G401.6 (cell line): Measurements from ENCODE around the gene CFAP251.
"Not testable (repeated sequence)": the region's sequence is repeated elsewhere in the genome, so short reads cannot be mapped to it uniquely, and the experiment has no call there.

Experiments used
- FAIRE-seq: peaks from 2 replicates; lab custom pipeline; 2012; peaks lifted over from hg19 to GRCh38; lab: Jason Lieb, UNC

The CFAP251 gene

DNA sequence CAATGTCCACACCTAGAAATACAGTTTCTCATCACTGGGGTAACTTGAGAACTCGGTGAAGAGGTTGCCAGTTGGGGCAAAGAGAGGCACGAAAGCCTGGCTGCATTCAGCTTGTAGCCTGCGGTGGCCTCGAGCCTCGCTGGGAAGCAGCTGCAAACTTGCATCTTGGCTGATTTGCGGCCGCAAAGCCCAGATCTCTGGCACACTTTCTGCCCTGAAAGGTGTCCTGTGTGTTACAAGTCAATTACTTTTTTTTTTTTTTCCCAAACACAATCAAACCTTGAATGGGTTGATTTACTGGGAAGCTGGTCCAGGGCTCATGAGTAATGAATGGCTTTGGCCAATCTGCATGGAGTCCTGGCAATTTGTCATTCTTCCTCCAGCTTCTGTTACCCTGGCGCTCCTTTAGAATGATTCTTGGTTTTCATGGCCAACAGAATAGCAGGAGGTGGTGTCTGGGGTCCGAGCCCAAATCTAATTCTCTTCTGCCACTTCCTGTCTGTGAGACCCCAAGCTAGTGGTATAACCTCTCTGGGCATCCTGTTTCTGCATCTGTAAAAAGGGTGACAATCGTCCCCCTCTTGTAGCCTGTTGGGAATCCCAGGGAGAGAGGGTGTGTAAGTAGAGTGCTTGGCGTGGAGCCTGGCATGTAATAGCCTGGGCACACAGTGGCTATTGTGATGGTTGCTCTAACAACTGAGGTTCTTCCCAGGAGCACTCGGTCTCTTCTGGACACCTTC lies 109.9 kb downstream of the CFAP251 start:
- FAIRE-seq, result no peak

DNA sequence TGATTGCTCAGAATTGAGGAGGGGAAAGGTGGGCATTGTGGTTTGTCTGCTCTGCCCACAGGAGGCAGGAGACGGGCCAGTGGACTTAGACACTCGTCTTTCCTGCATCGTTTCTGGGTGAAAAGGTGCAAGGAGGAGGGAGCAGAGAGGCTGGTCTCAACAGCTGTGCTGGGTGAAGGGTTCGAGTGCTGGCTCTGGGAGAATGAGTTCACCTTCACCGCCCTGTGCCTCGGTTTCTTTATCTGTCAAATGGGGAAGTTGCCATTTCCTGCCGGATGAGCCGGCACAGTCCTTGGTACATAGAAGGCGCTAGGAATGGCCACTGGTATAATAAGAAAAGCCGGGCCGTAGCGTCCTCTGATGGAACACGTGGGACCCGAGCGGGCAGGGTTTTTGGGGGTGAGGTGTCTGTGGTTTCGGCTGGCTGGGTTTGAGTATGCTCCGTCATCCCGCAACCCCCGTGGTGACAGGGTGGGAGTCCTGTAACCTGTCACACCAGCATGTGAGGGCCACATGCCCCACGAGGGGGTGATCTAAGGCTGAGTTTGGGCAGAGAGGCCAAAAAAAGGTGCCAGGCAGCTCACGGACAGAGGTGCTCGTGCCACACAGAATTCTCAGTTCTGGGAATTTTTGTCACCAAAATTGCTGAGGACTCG lies 110.6 kb downstream of the CFAP251 start:
- FAIRE-seq, result no peak

DNA sequence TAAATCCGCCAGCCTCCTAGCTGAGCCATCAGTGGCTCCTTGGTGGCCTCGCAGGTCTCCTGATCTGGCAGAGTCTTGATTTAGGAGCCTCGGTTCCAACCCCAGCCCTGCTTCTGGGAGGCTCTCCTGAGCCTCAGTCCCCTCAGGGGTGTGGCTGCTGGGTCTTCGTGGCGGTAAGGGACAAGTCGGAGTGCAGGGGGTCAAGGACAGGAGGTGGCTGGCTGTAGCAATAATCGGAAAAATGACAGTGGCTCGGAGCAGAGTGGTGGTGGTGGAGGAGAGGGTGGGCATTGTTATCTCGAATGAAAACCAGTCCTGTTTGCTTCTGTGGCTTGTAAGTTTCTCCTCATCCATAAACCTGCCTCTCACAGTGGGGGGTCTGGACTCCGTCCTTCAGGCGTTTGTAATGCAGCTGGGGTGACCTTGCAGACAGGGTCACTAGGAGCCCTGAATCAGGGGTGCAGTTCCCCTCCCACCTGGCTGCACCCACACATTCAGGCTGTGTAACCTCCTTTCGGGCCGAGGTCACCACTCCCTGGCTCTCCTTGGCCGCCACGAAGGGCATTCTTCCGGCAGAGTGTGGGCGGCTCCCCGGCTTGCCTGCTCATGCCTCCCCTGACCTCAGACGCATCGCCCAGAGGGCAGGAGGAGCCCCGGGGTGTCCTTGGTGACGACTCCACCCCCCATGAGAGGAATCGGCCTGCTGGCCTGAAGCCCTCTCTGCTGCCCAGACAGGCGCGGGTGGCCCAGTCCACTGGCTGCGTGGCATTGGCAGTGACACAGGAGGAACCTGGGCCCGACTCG lies 111.4 kb downstream of the CFAP251 start:
- no peak for FAIRE-seq

DNA sequence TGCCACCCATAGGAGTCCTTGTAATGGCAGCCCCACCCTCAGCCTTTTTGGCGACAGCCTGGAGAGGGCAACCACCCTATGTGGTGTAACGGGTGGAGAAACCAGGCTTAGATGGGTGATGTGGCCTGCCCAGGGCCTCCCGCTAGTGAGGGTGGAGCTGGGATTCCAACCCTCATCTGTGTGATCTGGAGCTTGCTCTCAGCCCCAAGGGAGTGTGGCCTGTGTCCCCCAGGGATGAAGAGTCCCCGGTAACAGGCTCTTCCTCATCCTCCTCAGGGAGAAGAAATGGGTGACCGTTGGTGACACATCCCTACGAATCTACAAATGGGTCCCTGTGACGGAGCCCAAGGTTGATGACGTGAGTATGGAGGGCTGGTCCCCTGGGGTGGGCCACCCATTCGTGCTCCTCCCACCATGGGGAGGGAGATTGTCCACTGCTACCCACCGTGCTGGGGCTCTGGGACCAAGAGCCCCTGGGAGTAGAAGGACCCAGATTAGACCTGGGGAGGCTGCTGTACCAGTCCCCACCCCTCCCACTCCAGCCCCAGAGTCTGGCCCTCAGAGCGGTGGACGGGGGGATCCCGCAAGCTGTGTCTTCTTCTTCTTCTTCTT lies 112.1 kb downstream of the CFAP251 start:
- FAIRE-seq, result no peak

DNA sequence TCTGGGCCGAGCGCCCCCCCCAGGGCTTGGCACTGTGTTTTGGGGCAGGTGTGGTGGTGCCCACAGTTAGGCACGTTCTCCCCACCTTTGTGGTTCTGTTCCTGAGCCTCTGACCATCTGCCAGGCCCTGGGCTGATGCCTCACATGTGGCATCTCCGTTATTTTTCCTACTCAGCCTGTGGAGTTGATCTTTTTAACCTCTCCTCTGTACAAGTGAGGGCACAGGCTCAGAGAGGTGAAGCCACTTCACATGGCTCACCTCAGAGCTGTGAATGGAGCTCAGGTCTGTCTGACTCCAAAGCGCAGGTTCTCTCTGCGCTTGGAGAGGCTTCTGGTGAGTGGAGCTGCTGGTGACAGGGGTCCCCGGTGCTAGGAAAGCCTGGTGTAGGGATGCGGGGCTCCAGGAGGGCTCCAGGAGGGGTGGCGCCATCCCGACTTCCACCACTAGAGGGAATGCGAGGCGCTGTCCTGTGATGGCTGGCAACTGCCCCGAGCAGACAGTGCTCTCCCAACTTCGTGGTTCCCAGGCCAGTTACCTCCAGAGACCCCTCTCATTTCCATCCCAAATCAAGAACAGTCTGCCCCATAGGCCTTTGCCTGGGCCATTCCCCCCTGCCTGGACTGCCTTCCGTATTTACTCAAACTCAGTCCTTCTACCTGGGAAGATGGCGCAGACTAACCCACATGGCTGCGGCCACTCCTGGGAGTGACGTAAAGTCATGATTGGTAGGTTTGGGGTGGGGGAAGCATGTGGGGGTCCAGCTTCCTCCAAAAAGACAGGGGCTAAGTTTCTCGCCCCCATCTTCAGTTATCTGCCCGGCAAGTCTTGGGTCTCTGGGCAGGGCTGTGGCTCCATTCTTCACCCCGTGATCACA lies 113.2 kb downstream of the CFAP251 start:
- FAIRE-seq, result no peak

- no peak for FAIRE-seq
Observed at GRCh38 chr12:122032580-122032979, 114.2 kb downstream of the CFAP251 start.

GRCh38 chr12:122035292-122035691 lies 116.9 kb downstream of the CFAP251 start:
- no peak for FAIRE-seq

- FAIRE-seq, result no peak
Observed at GRCh38 chr12:122036153-122036552, 117.8 kb downstream of the CFAP251 start.

- no peak for FAIRE-seq
Observed at GRCh38 chr12:122040579-122041386, 122.4 kb downstream of the CFAP251 start.

GRCh38 chr12:122041458-122041857 lies 123.1 kb downstream of the CFAP251 start:
- not testable (repeated sequence) for FAIRE-seq

GRCh38 chr12:122042910-122043309 lies 124.5 kb downstream of the CFAP251 start:
- FAIRE-seq, result no peak

GRCh38 chr12:122043476-122043875 lies 125.1 kb downstream of the CFAP251 start:
- FAIRE-seq, result no peak

DNA sequence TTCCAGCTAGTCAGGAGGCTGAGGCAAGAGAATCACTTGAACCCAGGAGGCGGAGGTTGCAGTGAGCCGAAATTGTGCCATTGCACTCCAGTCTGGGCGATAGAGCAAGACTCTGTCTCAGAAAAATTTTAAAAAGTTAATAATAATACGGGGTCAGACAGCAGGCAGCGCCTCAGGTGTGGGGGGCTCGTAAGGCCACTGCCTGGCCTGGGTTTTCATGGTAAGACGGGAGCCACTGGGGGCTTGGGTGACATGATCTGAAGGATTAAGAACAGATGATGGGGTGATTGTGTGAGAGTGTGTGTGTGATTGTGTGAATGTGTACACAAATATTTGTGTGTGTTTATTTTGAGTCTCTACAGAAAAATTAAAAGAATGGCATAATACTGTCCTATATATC lies 126.9 kb downstream of the CFAP251 start:
- no peak for FAIRE-seq

GRCh38 chr12:122046145-122046544 lies 127.8 kb downstream of the CFAP251 start:
- no peak for FAIRE-seq

DNA sequence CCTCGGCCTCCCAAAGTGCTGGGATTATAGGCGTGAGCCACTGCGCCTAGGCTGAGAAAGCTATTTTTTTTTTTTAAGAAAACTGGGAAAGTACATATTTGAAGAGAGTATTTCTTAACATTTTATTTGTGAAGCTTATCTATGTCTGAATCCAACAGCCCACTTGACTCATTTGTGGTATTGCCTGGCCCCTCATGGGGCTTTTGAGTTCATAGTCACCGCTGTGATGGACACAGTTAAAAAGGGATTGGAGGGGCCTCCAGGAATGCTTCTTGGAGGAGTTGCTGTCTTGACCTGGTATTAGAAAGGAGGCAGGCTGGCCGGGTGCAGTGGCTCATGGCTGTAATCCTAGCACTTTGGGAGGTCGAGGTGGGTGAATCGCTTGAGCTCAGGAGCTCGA lies 129.8 kb downstream of the CFAP251 start:
- no peak for FAIRE-seq

GRCh38 chr12:122049827-122050226 lies 131.4 kb downstream of the CFAP251 start:
- no peak for FAIRE-seq

- FAIRE-seq, result no peak
Observed at GRCh38 chr12:122050706-122051105, 132.3 kb downstream of the CFAP251 start.

- FAIRE-seq, result no peak
Observed at GRCh38 chr12:122051231-122051876, 133.0 kb downstream of the CFAP251 start.

GRCh38 chr12:122052285-122052684 lies 133.9 kb downstream of the CFAP251 start:
- FAIRE-seq, result no peak
